Hippocampal formation (tissue), 2 donors: Measurements from ENCODE around the gene ARG2.
A peak's percentile ranks its signal among the peaks of the same experiment; 100 is the strongest.
"Not testable (repeated sequence)": the region's sequence is repeated elsewhere in the genome, so short reads cannot be mapped to it uniquely, and the experiment has no call there.

Experiments used
- DNase-seq, 2 donors: peaks; one replicate each; lab custom pipeline; 2025; lab: John Stamatoyannopoulos, UW

Gene ARG2

DNA sequence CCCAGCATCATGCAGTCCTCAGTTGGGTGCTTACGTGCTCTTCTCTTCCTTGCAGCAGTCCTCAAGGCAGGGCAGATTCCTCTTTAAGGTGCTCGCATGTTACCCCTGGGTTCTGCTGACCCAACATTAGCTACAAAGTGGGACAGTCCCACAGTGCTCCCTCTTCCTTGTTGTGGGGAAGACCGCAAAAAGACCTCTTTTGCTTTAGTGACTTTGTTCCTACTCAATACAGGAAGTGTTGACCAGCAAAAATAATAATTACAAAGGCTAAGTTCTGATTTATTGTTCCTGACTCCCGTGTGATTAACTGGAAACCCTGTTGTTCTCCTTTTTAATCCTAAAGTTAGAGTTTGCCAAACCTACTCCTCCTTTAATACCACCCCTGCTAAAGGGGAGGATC lies 33.4 kb upstream of the ARG2 start:
- no peak for DNase-seq

DNA sequence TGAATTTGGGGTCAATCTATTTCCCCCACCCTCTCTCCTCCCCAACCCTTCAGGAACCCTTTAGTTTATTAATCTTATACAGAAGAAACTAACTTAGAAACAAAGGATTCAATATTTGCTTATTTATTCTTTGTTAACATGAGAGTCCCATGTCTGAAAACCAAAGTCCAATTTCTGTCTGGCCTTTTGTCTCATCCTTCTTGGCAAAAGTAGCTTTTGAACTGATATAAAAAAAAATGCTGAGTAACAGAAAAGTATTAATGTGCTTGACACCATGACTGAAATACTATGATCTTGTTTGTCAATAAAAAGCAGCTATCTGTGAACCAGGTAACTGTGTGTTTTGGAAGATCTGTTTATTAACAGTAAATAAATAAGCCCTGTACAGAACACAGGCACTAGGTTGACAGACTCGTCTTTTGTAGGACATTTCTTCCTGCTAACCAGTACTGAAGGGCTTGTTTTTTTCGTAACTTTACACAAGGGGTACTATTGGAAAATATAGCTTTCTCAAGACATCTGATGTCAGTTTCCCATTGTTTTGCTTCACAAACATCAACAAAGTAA lies 30.4 kb upstream of the ARG2 start:
- DNase-seq = no peak

- not testable (repeated sequence) for DNase-seq
Measured at GRCh38 chr14:67593650-67594049, 26.1 kb upstream of the ARG2 start.

DNA sequence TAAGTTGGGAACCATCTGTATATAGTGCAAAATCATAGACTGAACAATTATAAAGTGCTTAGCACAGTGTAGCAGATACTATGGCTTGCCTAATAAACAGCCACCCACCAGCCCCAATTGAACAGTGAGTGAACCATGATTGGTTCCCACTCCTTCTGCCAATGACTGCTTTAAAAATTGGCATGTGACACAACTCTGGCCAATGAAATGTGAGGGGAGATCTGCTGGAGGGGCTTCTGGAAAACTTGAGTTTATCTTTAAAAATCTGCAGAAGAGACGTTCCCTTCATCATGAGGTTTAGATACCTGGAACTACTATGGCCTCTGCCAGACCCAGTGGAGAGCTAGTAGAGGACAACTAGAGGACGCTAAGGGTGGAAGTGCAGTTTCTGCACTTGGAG lies 24.3 kb upstream of the ARG2 start:
- DNase-seq = no peak

DNA sequence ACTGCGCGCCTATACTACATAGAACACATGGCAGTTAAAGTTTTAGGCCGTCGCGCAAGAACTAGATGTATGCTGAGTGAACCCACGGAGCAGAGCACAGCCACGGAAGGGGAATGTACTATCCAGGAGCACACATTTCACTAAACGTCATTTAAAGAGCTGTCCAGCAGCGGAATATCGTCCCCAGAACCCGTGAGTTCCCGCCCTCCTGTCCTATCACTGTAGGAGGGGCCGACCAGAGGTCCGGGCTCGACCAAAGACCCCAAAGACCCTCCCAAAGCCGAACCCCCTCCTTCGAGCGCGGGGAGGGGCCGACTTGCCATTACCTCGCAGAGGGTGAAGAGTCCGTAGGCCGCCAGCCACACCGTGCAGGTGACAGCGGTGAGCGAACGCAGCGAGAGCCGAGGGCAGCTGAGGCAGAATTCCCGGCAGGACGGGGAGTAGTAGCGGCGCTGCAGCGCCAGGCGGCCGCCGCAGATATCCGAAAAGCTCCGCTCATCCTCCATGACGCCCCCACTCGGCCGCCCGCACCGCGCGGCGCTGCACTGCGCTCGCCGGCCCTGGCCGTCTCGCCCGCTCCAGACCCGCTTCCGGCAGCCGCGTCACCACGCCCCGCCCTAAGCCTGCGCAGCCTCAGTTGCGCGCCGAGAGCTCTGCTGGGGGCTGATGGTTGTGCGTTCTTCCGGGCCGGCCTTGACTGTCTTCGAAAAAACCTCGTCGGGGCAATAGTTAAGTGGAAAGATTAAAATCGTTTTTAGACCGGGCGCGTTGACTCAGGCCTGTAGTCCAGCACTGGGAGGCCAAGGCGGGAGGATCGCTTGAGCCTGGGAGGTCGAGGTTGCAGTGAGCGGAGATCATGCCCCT lies 19.8 kb upstream of the ARG2 start, which contains the start of gene PIGH:
Gene PIGH, minus strand, starts transcription at position 571 of the 864 bp plus-strand sequence. Its CDS starts 65 bp downstream, at position 506.
- peak; percentile 86 to 89 for DNase-seq

GRCh38 chr14:67600562-67600974 lies 19.2 kb upstream of the ARG2 start:
- DNase-seq = not testable (repeated sequence)

DNA sequence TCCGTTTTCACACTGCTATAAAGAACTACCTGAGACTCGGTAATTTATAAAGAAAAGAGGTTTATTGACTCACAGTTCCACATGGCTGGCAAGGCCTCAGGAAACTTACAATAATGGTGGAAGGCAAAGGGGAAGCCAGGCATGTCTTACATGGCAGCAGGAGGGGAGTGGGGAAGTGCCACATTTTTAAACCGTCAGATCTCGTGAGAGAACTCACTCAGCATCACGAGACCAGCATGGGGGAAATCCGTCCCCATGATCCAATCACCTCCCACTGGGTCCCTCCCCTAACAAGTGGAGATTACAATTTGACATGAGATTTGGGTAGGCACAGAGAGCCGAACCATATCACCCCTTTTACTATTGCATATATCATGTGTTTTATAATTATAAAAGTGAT lies 17.6 kb upstream of the ARG2 start:
- DNase-seq = no peak

DNA sequence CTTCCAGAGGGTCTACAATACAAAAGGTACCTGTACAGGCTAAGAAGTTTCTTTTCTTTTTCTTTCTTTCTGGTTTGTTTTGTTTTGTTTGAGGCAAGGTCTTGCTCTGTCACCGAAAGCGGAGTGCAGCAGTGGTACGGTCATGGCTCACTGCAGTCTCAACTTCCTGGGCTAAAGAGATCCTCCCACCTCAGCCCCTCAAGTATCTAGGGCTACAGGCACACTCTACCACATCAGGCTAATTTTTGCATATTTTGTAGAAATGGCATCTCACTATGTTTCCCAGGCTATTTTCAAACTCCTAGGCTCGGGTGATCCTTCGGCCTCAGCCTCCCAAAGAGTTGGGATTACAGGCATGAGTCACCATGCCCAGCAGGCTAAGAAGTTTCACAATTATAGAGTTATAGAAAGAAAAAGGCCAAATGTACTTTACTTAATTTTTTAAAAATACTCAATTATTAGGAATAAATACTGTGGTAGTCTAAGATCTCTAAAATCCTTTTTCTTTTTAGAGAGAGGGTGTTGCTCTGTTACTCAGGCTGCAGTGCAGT lies 16.6 kb upstream of the ARG2 start:
- DNase-seq = no peak

DNA sequence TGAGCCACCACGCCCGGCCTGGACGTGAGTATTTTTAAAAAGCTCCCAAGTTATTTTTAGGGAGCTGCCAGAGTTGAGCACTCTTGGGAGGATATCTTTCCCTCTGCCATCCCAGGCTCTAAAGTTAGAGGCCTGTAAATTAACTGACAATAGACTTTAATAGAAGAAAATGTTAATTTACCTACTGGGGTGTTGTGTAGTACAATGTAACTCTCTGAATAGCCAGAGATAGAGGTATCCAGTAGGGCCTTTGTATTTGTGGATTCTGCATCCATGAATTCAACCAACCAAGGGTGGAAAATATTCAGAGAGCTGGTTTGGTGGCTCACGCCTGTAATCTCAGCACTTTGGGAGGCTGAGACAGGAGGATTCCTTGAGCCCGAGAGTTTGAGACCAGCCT lies 12.1 kb upstream of the ARG2 start:
- no peak for DNase-seq

- no peak for DNase-seq
Measured at GRCh38 chr14:67609642-67610310, 9.9 kb upstream of the ARG2 start.

DNA sequence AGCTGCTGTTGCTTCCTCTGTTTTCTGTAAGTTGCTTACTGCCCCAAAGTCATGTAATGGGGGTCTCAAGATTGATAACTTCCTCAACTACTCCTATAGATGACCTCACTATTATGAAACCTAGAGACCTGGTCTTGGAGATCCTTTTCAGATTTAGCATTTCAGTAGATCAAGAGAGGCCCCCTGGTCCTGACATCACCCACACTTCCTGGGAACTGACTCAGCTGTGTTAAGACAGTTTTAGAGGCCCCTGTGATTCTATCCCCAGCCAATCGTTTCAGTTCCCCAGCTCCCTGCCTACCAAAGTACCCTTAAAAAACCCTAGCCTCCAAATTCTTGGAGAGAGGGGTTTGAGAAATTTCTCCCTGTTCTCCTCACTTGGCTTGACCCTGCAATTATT lies 9.2 kb upstream of the ARG2 start:
- DNase-seq = no peak

DNA sequence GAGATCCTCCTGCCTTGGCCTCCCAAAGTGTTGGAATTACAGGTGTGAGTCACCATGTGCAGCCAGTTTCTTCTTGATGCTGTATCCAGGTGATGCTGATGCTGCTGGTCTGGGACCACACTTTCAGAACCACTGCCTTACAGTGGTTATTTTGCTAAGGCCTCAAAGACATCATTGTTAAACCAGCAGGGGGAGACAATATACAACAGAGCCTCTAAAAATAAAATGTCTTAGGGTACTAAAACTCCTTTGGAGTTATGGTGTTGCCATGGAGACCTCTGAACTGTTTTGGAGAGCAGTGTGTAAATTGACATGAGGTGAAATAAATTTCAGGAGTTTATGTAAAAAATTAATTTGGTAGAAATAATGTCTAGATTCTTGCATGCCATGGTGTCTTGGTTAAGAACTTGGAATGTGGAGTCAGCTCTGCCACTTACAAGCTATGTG lies 1.1 kb upstream of the ARG2 start:
- DNase-seq = peak in 1 of 2 donors; percentile 66

DNA sequence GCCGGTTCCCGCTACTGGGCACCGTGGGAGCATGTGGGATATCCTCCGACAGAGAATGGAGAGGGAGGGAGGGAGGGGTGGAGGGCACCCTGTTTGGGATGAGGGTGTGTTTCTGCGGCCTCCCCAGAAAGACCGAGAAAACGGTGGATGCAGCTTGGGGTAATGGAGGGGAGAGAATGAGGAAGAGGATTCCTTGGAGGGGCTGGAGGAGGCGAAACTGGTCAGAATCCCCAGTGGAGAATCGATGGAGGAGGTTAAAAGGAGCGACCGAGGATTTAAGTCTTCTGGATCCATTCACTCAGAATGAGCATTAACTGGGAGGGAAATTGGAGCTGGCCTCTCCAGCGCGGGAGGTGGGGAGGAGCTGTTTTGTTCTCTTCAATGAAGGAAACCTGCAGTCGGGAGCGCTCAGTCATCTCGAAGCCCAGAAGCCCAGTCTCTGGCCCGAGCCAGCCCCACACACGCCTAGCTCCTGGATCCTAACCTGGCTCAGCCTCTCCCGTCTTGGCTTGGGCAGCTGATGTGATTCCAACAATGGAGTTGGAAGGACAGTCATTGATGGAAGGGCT lies 581 bp downstream of the ARG2 start:
- DNase-seq = peak; percentile 10 to 14

- DNase-seq = peak in 1 of 2 donors; percentile 9
Measured at GRCh38 chr14:67622675-67623074, 3.0 kb downstream of the ARG2 start.

DNA sequence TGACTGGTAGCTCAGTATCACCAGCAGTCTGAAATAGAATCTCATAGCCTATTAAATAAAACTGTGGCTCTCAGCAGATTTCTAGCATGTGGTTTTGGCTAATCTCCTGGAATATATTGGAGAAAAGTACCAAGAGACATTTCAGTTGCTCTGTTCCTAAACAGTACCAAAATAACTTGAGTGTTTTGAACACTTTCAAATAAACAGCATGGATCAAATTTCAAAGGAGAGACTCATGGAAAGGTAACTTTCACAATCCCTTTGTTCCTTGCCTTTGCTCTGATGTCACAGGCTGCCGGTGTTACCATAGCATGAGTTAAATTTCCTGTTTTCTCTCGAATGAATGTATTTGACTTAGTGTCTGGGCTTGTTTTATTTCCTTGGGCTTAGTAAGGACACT lies 3.4 kb downstream of the ARG2 start:
- DNase-seq = peak in 1 of 2 donors; percentile 38

DNA sequence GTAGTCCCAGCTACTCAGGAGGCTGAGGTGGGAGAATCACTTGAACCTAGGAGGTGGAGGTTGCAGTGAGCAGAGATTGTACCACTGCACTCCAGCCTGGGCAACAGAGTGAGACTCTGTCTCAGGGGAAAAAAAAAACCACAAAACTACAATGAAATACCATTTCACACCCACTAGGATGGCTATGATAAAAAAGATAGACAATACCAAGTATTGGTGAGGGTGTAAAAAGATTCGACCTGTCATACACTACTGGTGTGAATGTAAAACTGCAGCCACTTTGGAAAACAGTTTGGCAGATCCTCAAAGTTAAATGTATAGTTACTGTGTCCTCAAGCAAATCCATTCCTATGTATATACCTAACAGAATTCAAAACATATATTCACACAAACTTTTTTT lies 6.4 kb downstream of the ARG2 start:
- DNase-seq = not testable (repeated sequence)

- no peak for DNase-seq
Measured at GRCh38 chr14:67627519-67627918, 7.8 kb downstream of the ARG2 start.

- no peak for DNase-seq
Measured at GRCh38 chr14:67630186-67630585, 10.5 kb downstream of the ARG2 start.

GRCh38 chr14:67630938-67631337 lies 11.2 kb downstream of the ARG2 start:
- no peak for DNase-seq

DNA sequence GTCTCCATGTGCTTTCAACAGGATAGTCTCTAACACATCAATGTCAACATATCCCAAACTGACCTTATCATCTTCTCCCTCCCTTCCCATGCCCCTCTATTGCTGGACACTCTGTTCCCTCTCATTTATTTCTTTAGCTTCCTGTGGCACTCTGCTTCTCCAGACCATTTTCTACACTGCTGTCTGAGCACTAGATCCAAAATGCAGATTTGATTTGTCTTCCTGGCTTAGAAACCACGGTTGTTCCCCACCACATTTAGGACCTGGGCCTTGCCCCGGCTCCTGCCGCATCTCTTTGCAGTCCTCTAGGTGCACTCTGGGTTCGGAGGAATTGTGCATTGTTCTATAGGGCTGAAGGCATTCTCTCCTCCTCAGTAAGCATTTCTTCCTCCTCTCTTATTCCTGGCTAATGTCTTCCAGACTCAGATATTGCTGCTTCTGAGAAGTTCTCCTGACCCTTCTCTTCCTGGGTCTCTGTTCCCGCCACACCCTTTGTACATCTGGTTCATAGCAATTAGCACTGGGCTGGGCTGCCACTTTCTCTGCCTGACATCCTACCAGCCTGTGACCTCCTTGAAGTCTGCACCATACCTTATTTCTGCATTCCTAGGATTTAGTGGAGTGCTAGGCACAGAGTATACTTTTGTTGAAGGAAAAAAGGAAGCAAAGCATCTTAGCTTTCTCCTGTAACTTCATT lies 13.9 kb downstream of the ARG2 start:
- DNase-seq = no peak

GRCh38 chr14:67636361-67636919 lies 16.7 kb downstream of the ARG2 start:
- no peak for DNase-seq
